Measurements from ENCODE around the gene GJA5.

The GJA5 gene

DNA sequence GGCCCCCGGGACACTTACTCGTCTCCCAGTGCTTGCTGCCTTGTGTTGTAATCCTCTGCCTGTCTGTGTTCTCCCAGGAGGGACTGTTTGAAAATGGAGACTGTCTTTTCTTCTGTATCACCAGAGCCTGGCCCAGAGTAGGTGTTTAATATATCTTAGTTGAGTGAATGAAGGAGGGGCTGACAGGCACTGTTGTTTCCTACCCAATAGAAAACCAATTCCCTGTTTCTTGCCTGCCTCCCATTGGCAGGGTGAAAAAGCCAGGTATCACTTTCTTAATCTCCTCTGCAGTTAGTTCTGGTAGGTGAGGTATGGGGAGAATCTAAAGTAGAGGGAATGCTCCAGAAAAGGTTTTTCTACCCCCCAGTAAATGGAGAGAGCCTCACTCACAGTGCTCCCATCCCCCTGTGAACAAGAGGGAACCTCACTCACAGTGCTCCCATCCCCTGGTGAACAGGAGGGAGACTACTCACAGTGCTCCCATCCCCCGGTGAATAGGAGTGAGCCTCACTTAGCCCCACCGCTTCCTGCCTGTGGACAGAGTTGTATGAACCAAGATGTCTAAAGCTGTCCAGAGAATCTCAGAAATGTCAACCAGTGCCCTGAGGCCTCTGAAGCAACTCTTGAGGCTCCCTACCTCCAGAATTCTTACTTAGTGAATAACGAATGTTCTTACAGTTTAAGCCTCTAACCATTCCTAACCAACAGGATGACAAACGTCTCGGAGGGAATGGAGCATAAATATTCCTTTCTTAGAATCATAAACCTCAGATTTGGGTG, at the start of gene GJA5:
TSS of gene GJA5 (minus strand) at position 122 of the 780 bp plus-strand sequence. CDS start 1,364 bp downstream, outside the sequence.
- no peak for DNase-seq (ENCODE audit: low spot score)

GRCh38 chr1:147809236-147809635, 48.8 kb upstream of the GJA5 start:
- DNase-seq (ENCODE audit: low spot score): no peak

DNA sequence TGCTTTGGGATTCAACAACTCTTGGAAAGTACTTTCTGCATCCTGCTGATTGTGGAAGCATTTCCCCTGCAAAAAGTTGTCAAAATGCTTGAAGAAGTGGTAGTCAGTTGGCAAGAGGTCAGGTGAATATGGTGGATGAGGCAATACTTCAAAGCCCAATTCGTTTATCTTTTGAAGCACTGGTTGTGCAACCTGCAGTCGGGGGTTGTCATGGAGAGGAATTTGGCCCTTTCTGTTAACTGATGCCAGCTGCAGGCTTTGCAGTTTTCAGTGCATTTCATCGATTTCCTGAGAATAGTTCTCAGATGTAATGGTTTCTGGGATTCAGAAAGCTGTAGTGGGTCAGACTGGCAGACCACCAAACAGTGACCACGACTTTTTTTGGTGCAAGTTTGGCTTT, 47.6 kb upstream of the GJA5 start:
- no peak for DNase-seq (ENCODE audit: low spot score)

DNA sequence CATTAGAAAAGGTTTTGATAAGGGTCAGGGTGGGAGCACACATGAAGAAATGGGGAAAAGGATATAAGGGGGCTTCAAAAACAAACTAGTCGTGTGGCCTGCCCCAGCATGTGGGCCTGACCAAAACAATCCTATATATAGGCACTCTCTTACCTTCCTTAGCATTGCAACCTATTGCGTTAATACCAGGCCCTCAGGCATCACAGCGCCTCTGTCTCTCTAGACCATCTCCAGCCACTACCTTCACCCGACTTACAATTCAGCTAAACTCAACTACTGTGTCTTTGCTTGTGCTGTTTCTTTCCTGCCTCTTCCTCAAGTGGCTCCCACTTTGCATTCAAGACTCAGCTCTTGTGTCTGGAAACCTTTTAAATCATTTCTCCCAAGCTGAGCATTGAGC, 47.0 kb upstream of the GJA5 start:
- no peak for DNase-seq (ENCODE audit: low spot score)

DNA sequence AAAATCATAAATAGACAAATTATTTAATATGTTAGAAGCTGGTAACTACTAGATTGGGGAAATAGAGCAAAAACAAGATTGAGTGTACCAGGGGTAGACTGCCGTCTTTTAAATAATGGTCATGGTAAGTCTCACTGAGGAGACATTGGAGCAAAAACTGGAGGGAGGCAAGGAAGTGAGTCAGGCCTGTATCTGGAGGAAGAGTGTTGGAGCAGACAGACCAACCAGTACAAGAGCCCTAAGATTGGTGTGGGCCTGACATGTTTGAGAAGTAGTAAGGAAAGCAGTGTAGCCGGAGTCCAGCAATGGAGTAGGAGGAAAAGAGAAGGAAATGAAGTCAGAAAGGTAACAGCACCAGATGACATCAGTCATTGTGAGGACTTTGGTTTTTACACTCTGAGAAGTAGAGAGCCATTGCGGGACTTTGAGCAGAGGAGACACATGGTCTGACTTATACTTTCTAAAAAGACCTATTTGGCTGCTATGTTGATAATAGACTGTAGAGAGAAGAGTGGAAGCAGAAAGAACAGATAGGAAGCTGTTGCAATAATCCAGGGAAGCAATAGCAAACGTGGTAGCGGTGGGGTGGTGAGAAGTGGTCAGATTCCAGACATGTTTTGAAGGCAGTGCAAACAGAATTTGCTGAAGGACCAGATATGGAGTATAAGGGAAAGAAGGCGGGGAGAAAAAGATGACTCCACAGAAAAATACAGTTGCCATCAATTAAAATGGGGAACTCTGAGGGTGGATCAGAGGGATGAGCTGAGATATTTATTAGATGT, 44.7 kb upstream of the GJA5 start:
- DNase-seq (ENCODE audit: low spot score): no peak

GRCh38 chr1:147800804-147801203, 40.4 kb upstream of the GJA5 start:
- DNase-seq (ENCODE audit: low spot score): no peak

DNA sequence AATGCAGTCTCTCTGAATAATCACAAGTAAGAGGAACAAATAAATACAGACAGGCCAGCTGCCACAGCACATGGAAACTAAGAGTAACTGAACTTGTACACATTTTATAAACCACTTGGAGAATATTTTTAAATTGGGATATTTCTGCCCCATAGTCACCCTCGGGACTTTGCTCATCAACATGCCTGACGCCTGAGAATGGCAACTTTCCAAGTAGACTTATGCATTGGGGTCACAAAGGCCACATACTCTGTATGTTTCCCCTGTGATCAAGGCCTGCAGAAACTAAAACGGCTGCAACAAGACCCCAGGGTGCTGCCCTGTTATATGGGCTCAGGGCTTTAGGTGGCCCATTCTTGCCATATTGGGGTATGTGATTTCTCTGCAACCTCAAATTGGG, 38.3 kb upstream of the GJA5 start:
- no peak for DNase-seq (ENCODE audit: low spot score)

- DNase-seq (ENCODE audit: low spot score): no peak
Measured at GRCh38 chr1:147794570-147794969, 34.2 kb upstream of the GJA5 start.

- no peak for DNase-seq (ENCODE audit: low spot score)
Measured at GRCh38 chr1:147791876-147792275, 31.5 kb upstream of the GJA5 start.

- no peak for DNase-seq (ENCODE audit: low spot score)
Measured at GRCh38 chr1:147787765-147788164, 27.4 kb upstream of the GJA5 start.

GRCh38 chr1:147786536-147786935, 26.1 kb upstream of the GJA5 start:
- DNase-seq (ENCODE audit: low spot score): no peak

DNA sequence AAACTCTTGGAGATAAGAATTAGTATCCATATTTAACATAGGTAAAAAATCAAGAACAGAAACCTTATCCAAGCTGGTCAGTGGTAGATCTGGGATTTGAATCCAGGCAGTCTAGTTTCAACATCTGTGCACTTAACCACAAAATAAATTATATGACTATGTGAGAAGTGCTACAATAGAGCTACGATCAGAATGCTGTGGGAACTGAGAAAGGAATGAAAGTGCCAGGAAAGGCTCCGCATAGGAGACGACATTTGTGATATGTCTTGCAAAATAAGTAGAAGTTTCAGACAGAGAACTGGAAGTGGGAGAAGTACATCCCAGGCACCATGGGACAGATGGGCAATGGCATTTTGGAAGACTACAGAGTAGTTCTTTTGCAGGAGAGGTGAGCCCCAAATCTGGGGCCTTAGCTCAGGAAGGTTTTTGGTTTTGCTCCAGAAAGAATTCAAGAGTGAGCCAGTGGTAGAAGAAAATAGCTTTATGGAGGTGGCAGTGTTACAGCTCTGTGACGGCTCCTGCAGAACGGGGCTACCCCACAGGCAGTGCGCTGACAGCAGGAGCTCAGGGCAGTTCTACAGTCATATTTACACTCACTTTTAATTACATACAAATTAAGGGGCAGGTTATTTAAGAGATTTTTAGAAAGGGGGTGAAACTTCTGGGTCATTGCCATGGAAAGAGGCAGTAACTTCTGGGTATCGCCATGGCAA, 25.5 kb upstream of the GJA5 start:
- no peak for DNase-seq (ENCODE audit: low spot score)

DNA sequence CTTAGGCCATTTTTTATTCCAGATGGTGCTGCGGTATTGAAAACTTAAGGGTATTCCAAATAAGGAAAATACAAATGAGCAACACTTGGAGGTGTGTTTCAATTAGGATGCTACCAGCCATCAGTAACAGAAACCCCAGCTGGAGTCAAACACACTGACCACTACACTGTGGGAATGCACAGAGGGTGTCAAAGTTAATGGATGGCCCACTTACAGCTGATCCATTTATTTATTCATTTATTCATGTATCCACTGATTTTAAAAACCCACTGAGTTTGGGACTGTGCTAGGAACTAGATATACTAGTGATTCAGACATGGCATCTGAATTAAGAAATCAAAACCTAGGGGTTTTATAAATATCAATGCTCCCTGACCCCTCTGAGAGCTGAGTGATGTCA, 24.5 kb upstream of the GJA5 start:
- DNase-seq (ENCODE audit: low spot score): no peak

GRCh38 chr1:147781056-147781471, 20.7 kb upstream of the GJA5 start:
- DNase-seq (ENCODE audit: low spot score): no peak

- no peak for DNase-seq (ENCODE audit: low spot score)
Measured at GRCh38 chr1:147777694-147778093, 17.3 kb upstream of the GJA5 start.

DNA sequence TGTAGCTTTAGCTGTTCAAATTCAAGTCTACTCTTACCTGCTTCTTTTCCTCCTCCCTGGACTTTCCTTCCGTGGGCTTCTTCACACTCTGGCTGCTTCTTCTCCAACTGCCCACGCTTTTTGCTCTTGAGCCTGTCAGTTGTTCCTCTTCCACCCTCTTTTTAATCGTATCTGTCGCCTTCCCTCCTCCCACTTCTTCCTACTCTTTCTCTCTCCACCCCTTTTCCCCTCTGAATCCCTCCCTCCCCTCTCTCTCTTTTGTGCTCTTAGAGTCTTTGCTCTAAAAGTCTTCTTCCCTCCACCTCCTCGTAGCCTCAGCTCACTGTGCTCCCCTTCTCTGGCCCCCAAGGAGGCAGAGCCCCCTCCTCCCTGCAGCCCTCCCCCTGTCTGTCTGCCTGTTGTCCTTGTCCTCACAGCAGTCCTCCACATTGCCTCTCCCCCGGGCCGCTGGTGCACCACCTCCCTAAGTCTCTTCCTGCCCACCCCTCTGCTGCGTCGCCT, 12.9 kb upstream of the GJA5 start:
- DNase-seq (ENCODE audit: low spot score): no peak

DNA sequence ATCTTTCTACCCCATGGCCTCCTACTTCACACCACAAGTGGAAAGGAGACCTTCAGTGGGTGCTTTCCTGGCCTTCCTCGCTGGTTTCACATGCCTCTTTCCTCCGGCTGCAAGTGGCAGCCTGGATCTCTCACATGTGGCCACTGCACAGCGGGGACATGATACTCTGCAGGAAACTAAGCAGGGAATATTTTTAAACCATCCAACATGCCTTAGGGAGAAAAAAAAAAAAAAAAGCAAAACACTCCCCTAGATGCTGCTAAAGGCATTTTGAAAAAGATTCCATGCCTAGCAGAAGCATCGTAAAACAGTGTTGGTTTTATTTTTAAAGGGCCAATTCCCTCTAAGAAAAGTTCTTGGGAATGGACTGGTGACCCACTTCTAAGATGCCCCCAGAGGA, 12.2 kb upstream of the GJA5 start:
- DNase-seq (ENCODE audit: low spot score): no peak

GRCh38 chr1:147771226-147772125, 11.1 kb upstream of the GJA5 start:
- no peak for DNase-seq (ENCODE audit: low spot score)

GRCh38 chr1:147769106-147769505, 8.7 kb upstream of the GJA5 start:
- no peak for DNase-seq (ENCODE audit: low spot score)

DNA sequence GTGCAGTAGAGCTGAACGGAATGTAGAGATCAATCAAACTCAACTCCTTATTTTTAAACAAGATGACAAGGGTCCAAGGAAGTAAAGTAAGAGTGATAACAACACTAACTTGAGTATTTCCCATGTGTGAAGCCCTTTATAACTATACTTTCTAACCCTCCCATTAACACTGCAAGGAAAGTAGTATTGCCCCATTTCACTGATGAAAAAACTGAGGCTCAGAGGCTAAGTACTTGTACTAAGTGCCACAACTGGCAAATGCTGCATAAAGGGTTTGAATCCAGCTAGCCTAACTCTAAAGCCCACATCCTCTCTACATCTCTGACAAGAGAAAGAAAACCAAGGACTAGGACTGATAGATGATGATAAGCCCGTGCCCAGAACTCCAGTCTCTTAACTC, 8.2 kb upstream of the GJA5 start:
- no peak for DNase-seq (ENCODE audit: low spot score)

GRCh38 chr1:147768101-147768500, 7.7 kb upstream of the GJA5 start:
- no peak for DNase-seq (ENCODE audit: low spot score)

All from cerebellar cortex (tissue), 1 donor.